ENCODE data around the gene LCP2.
A peak's percentile ranks its signal among the peaks of the same experiment; 100 is the strongest.

Gene LCP2

GRCh38 chr5:170294556-170294955, 3.0 kb downstream of the LCP2 start:
- DNase-seq = no peak

GRCh38 chr5:170294057-170294456, 3.5 kb downstream of the LCP2 start:
- no peak for DNase-seq

DNA sequence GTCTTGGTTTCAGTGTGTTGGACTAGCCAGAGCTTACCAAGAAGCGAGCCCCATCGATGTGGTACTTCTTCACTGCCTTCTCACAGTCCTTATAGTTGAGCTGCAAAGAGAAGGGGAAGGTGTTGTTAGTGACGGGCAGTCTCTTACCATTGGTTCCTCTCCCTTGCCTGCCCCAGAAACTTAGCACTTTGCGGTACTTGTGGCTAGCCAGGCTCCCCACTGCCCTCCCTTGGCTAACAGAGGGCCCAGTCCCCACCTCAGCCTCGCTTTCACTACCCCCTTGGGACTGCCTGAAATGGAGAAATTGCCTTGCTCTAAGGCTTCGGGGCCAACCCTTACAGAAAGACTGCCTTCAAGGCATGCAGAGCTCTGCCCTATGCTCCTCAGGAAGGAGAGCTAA, 4.3 kb downstream of the LCP2 start:
- DNase-seq = peak in 9 of 14 donors; percentile 14 to 61 (median 43)

DNA sequence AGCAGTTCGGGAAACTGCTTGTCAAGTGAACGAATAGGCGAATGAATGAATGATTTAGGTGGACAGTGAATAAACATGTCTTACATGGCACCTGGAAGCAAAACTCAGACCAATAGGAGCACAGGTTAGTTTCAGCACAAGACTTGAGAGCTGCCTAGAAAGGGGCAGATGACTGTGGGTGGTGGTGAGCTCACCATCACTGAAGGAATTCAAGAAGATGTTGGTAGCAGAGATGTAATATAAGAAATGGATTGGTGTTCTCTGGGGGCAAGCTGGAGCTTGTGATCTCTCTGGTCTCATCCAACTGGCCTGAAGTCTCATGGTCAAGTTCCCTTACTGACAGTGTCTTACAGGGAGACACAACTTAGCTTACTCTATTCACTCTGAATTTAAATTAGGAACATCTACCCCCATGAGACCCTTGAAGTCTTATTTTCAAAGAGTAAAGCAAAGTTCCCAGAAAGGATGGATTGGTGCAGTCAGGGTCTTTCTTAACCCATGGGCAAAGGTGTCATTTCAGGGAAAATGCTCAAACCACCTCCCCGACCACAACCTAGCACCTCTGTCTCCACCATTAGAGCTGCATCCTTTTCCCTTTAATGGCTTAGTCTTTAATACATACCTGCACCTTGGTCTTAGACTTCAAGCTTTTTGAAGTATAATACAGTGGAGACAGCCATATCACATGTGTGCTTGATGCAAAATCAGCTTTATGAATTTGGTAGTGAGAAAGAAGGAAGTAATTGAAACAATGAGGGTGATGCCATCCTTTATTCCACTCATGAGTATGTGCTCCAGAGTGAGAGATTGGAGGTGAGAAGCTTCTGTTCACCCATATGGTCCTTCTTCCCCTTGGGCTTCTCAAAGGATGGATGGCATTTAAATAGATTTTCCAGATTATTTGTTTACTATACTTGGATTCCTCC, 5.1 kb downstream of the LCP2 start:
- DNase-seq = no peak

DNA sequence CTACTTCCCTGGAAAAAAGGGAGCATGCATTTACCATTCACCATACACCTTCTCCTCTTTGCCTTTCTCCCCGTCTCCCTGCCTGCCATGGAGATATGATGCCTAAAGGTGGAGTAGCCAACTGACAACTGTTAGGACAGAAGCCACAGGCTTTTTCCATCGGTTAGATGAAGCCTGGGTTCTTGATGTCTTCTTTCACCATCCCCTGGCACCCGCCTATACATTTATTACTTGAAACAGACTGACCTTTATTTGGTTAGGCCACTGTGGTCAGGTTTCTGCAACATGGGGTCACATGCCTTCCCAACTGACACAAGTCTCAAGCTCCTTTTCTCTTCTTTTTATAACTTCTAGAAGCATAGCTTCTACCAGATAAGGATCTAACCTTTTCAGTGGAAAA, 7.1 kb downstream of the LCP2 start:
- DNase-seq = no peak

GRCh38 chr5:170289764-170290163, 7.8 kb downstream of the LCP2 start:
- DNase-seq = no peak

GRCh38 chr5:170289121-170289520, 8.5 kb downstream of the LCP2 start:
- no peak for DNase-seq

DNA sequence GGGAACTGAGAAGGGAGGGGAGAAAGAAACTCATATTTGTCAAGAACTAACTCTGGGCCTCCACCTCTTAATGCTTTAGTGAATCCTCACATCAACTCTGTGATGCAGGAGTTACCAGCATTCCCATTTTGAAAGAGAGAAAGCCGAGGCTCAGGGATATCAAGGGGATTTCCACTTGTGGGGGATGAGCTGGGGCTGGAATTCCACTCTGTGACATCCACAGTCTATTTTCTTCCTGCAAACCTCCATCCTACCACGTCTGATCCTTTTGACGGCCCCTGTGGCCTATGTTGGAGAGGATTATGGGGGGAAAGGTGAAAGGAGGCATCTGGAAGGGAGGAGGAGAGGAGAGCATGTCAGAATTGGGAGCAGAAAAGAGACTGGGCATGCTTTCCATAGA, 9.0 kb downstream of the LCP2 start:
- DNase-seq = no peak

- DNase-seq = no peak
These were observed 9.4 kb downstream of the LCP2 start for GRCh38 chr5:170288151-170288550.

DNA sequence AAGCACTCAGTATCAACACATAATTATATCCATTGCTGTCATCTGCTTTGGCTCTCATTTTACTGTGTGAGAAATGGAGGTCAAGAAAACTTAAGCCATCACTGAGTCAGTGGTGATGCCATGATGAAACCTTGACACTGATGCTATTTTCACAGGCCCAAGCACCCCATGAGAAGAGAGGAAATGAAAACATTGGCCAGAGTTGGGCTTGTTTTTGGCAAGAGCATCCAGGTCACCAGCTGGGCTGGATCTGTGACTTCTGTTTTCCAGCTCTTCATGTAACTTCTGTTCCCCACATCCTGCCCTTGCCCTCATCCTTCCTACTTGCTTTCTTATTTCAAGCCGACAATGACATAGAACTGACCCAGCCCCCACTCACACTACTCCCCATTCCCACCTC, 10.0 kb downstream of the LCP2 start:
- DNase-seq = peak in 1 of 14 donors; percentile 6

DNA sequence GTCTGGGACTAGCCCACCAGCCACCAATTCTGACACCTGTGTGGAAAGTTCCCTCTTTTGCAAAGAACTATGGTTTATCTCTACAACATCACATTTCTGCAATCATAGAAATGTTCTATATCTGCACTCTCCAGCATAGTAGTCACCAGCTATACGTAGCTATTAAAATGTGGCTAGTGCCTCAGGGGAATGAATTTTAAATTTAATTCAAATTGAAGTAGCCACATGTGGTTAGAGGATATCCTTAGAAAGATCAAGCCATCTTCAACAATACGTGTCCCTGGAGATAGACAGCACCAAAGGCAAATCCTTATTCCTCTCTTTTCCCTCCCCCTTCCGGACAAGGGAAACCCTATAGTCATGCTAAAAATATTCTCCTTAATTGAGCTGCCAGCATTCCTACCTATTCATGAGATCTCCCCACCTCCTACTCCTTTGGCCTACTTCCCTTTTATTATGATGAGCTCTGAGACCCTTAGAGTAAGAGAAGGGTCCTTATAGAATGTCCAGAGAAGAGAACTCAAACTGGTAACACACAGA, 11.1 kb downstream of the LCP2 start:
- no peak for DNase-seq

DNA sequence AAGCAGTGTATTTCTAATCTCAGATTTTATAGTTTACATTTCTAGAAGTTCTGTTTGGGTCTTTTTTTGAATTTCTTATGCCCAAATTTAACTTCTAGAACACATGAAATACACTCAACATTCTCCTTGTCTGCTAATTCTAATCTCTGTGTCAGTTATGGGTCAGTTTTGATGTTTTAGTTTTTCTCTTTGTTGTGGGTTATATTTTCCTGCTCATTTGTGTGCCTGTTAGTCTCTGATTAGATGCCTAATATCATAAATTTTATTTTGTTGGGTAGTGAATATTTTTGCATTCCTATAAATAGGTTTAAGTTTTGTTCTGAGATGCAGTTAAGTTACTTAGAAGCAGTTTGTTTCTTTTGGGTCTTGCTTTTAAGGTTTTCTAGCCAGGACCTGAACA, 12.4 kb downstream of the LCP2 start:
- no peak for DNase-seq

DNA sequence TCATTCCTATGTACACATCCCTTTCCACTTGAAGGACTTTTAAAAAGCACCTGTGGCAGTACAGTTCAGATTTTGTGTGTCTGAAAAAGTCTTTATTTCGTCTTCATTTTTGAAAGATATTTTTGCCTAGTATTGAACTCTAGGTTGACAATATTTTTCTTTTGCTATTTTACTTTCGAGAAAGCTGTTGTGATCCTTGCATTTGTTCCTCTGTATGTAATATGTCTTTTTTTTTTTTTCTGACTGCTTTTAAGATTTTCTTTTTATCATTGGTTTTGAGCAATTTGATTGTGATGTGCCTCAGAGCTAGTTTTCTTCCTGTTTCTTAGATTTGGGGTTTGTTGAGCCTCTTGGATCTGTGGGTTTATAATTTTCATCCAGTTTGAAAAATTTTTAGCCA, 13.3 kb downstream of the LCP2 start:
- DNase-seq = no peak

DNA sequence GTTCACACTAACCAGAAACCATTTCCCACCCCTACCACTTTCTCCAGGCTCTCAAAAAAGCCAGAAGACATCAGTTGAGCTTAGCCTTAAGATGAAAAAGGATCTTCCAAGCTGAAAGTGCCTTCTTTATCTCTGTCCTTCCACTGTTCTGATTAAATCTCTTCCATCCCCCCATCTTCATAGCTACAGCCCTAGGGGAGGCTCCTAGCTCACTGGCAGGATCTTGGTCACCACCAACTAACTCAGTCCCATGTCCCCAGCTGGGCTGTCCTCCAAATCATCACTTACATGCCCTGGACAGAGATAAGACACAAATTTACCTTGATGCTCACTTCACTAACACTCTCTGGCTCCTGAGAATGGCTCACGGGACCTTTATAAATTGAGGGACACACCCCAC, 14.3 kb downstream of the LCP2 start:
- DNase-seq = no peak

- no peak for DNase-seq
These were observed 17.5 kb downstream of the LCP2 start for GRCh38 chr5:170280011-170280493.

GRCh38 chr5:170279459-170279817, 18.1 kb downstream of the LCP2 start:
- no peak for DNase-seq

DNA sequence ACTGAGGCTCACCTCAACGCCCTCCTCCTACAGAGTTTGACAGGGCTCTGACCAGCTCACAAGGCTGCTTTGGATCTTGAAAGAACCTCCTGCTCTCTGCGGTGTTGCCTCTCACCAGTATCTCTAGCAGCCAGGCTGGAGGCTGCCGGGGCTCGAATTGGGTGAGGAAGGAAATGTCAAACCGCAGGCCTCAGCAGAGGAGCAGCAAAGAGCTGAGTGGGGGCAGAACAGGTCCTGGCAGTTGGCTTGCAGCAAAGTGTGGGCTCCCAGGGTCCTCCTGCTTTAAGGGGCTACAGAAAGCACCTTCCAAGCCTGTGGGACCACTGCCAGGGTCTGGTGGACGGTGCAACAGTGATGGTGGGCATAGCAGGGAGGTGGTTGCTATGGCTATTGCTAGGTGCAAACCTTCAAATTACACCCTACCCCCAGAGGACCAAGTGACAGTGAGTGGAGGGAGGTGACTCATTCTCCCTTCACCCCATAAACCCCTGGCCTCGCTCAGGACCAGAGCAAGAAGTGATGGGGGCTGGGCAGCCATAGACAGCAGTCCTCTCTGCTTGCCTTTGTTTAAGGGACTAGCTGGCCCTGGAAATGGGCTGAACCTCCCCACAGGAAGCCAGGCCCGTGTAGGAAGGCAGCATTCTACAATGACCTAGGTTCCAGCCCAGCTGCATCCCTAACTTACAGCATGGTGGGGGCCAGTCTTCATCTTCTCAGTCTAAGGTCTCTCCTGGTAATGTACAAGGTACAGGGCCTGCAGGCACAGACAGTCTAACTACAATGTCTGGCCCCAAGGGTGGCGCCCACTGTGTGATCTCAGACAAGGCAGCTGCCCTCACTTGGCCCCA, 18.7 kb downstream of the LCP2 start:
- peak in 6 of 14 donors; percentile 20 to 47 (median 34) for DNase-seq

GRCh38 chr5:170277867-170278281, 19.7 kb downstream of the LCP2 start:
- DNase-seq = no peak

DNA sequence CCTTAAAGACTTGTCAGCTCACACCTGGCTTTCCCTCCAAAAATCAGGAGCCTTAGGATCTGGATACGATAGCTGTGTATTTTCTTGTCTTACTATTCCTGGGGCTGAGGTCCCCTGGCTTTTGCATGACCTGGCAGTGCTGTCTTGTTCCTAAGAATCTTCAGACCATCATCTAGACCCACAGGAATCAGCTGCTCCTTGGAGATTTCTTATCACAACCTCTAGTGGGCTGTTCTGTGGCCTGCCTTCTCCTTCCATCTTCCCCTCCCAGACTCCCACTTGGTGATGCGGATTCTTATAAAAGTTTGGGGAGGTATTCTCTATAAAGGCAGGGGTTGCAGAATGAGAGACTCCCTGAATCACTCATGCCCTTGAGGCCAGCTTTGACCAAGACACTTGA, 21.4 kb downstream of the LCP2 start:
- no peak for DNase-seq

DNA sequence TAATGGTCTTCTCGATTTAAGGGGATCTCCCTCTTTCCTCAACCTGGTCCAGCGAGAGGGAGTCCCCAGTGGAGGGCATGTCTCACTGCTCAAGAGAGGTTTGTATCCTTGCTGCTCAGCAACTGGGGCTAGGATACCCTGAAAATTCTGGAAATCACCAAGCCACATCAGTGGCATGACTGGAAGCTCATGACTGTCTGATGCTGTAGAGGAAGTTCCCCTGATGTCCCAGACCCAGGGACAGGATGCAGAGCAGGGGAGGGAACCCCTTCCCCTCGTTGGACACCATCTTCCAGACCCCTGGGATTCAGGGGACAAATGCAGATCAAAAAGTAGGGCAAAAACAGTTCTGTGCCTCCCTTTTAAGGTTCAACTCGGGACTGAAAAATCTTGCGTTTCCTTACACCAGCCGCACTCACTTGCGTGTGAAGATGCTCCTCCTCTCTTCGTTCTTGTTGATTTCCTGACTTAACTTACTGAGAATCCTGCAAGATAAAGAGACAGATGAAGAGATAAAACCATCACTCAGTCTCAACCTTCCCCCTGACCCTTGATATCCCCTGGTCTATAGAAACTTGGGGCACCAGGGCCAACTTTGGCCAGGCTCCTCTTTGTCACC, 22.1 kb downstream of the LCP2 start:
- no peak for DNase-seq

DNA sequence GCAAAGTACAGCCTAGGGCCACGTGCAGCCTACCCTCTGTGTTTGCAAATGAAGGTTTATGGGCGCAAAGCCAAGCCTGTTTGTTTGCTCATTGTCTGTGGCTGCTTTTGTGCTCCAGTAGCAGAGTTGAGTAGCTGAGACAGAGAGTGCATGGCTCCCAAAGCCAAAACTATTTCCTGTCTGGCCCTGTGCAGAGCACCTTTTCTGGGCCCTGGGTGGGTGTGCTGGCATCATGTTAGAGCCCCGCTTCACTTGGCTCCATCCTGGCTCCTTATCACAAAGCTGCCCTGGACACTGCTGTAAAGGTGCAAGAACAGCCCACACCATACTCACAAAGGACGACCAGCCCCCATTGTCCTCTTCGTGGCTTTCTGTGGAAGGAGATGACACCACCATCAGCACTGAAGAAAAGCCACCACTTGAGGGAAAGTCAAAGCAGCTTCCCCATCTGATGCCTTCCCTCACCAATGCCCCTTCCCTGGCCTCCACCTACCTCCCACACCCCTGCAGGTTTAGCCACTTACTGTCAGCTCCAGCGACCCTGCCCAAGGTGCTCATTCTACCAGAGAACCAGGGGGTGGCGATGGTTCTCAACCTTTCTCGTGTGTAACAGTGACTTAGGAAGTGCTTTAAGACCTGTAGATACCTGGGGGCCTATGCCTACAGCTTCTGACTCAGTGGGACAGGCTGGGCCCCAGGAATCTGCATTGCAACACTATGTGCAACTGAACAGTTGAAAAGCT, 23.4 kb downstream of the LCP2 start:
- DNase-seq = peak in 4 of 14 donors; percentile 23 to 44 (median 31)

Data from C1 segment of cervical spinal cord (tissue), 14 donors.